IMR-90 (cell line): ENCODE measurements around the gene FBXW12. TPM values are rescaled to one million over a fixed set of nuclear protein-coding genes. Genes with fewer than 3 reads are reported as not detected.

Experiments used
- ATAC-seq: fragments of 200-7000 bp; cut with Tn5 transposase; 2 replicates; pipeline ENCODE4 v1.9.1; 2020; ENCODE audit warnings: low read depth, mild to moderate bottlenecking, moderate library complexity
- BruUV-seq: library from RNA; stranded (reverse); fragments of 400-500 nt; replicated peaks from 2 replicates; lab custom pipeline; 2021; lab: Mats Ljungman, UMichigan
- CTCF ChIA-PET: fragments of 300-600 bp; formaldehyde crosslinking; extraction: SDS; loops from one replicate; lab custom pipeline; 2021; ENCODE audit warnings: antibody characterized with exemption; lab: Yijun Ruan, JAX
- POLR2A ChIA-PET: fragments of 300-600 bp; sonication (Branson Sonifier 250); formaldehyde crosslinking; loops from one replicate; lab custom pipeline; 2022; ENCODE audit warnings: antibody characterized with exemption; ENCODE audit not compliant: unreplicated experiment; lab: Charles Lee
- DNase-seq: peaks from one replicate; pipeline ENCODE4 v3.0.0; 2013
- H2AFZ ChIP-seq: replicated peaks from 2 replicates; pipeline ENCODE3; 2013; ENCODE audit warnings: low read length, mild to moderate bottlenecking; ENCODE audit not compliant: poor library complexity
- H2AK5ac ChIP-seq: 2 replicates; pipeline ENCODE4 v1.6.1; 2013; ENCODE audit warnings: low read depth, low read length, inconsistent platforms
- H2AK9ac ChIP-seq: replicated peaks from 2 replicates; pipeline ENCODE3; 2013; ENCODE audit warnings: mild to moderate bottlenecking, low read depth, low read length, moderate library complexity; ENCODE audit not compliant: poor library complexity
- H2BK120ac ChIP-seq: 2 replicates; pipeline ENCODE4 v1.6.1; 2013; ENCODE audit warnings: low read depth, low read length, inconsistent platforms
- H2BK15ac ChIP-seq: 3 replicates; pipeline ENCODE4 v1.6.1; 2013; ENCODE audit warnings: low read depth, low read length, inconsistent platforms
- H2BK20ac ChIP-seq: 2 replicates; pipeline ENCODE4 v1.6.1; 2013; ENCODE audit warnings: low read depth, mild to moderate bottlenecking, inconsistent platforms, low read length, moderate library complexity
- H2BK5ac ChIP-seq: 2 replicates; pipeline ENCODE4 v1.6.1; 2013; ENCODE audit warnings: mild to moderate bottlenecking, low read depth, low read length, inconsistent platforms; ENCODE audit not compliant: poor library complexity, severe bottlenecking
- H3K14ac ChIP-seq: replicated peaks from 2 replicates; pipeline ENCODE4 v1.6.1; 2013; ENCODE audit warnings: low read depth, low read length, inconsistent platforms
- H3K18ac ChIP-seq: 2 replicates; pipeline ENCODE4 v1.6.1; 2013; ENCODE audit warnings: low read depth, low read length, control low read depth
- H3K23ac ChIP-seq: 2 replicates; pipeline ENCODE4 v1.6.1; 2013; ENCODE audit warnings: low read depth, low read length, inconsistent platforms
- H3K27ac ChIP-seq: 2 replicates; pipeline ENCODE4 v1.5.1; 2013; ENCODE audit warnings: mild to moderate bottlenecking, control low read depth, low read length; ENCODE audit not compliant: insufficient read depth
- H3K27me3 ChIP-seq: 2 replicates; pipeline ENCODE4 v1.6.1; 2013; ENCODE audit warnings: low read length; ENCODE audit not compliant: control insufficient read depth, insufficient read depth
- H3K36me3 ChIP-seq: 2 replicates; pipeline ENCODE4 v1.6.1; 2013; ENCODE audit warnings: low read length, mixed read lengths; ENCODE audit not compliant: control insufficient read depth, insufficient read depth
- H3K4ac ChIP-seq: 2 replicates; pipeline ENCODE4 v1.6.1; 2013; ENCODE audit warnings: low read depth, low read length, inconsistent platforms
- H3K4me1 ChIP-seq: 2 replicates; pipeline ENCODE4 v1.6.1; 2013; ENCODE audit warnings: low read length, mixed read lengths; ENCODE audit not compliant: control insufficient read depth, insufficient read depth
- H3K4me2 ChIP-seq: 2 replicates; pipeline ENCODE4 v1.6.1; 2013; ENCODE audit warnings: low read depth, mild to moderate bottlenecking, control low read depth, low read length, moderate library complexity
- H3K4me3 ChIP-seq: 2 replicates; pipeline ENCODE4 v1.5.1; 2013; ENCODE audit warnings: low read depth, mild to moderate bottlenecking, control low read depth, low read length, moderate library complexity; ENCODE audit not compliant: insufficient read depth
- H3K56ac ChIP-seq: 2 replicates; pipeline ENCODE4 v1.6.1; 2013; ENCODE audit warnings: low read length, inconsistent platforms; ENCODE audit not compliant: insufficient read depth; ENCODE audit errors: extremely low read depth
- H3K79me1 ChIP-seq, 2 experiments: 2 replicates each; pipeline ENCODE4 v1.6.1; 2013; ENCODE audit warnings: low read length in 2 of 2, inconsistent platforms in 1 of 2, low read depth in 1 of 2
- H3K9ac ChIP-seq: 2 replicates; pipeline ENCODE4 v1.6.1; 2013; ENCODE audit warnings: low read depth, low read length, control low read depth
- H3K9me1 ChIP-seq: 2 replicates; pipeline ENCODE4 v1.6.1; 2013; ENCODE audit warnings: low read length, inconsistent platforms; ENCODE audit not compliant: insufficient read depth
- H3K9me3 ChIP-seq: 2 replicates; pipeline ENCODE4 v1.6.1; 2013; ENCODE audit warnings: low read length; ENCODE audit not compliant: control insufficient read depth, insufficient read depth
- H4K20me1 ChIP-seq: 2 replicates; pipeline ENCODE4 v1.6.1; 2013; ENCODE audit warnings: low read length, inconsistent platforms; ENCODE audit not compliant: insufficient read depth
- H4K5ac ChIP-seq: 2 replicates; pipeline ENCODE4 v1.6.1; 2013; ENCODE audit warnings: mild to moderate bottlenecking, low read depth, low read length, control low read depth
- H4K8ac ChIP-seq, 2 experiments: 2 replicates each; pipeline ENCODE4 v1.6.1; 2013; ENCODE audit warnings: low read depth in 2 of 2, low read length in 2 of 2, control low read depth in 1 of 2, inconsistent platforms in 1 of 2
- H4K91ac ChIP-seq: 2 replicates; pipeline ENCODE4 v1.6.1; 2013; ENCODE audit warnings: low read depth, low read length, inconsistent platforms; ENCODE audit not compliant: insufficient read depth
- BHLHE40 ChIP-seq: fragments of 150-350 bp; IDR thresholded peaks from 2 replicates; pipeline ENCODE4 v1.6.1; 2016; ENCODE audit warnings: mild to moderate bottlenecking, low read depth, low read length
- CHD1 ChIP-seq: IDR thresholded peaks from 2 replicates; pipeline ENCODE4 v1.6.1; 2012; ENCODE audit warnings: low read depth, low read length, improper control_type of control experiment
- FOS ChIP-seq: fragments of 150-350 bp; IDR thresholded peaks from 2 replicates; pipeline ENCODE4 v1.6.1; 2016; ENCODE audit warnings: low read depth, low read length
- MAFK ChIP-seq: IDR thresholded peaks from 2 replicates; pipeline ENCODE4 v1.6.1; 2012; ENCODE audit warnings: low read depth, low read length, improper control_type of control experiment
- MAZ ChIP-seq: IDR thresholded peaks from 2 replicates; pipeline ENCODE4 v1.6.1; 2012; ENCODE audit warnings: low read depth, mild to moderate bottlenecking, low read length, improper control_type of control experiment, moderate library complexity, borderline replicate concordance
- RAD21 ChIP-seq: IDR thresholded peaks from 2 replicates; pipeline ENCODE4 v1.6.1; 2012; ENCODE audit warnings: low read length, improper control_type of control experiment
- RCOR1 ChIP-seq: IDR thresholded peaks from 2 replicates; pipeline ENCODE4 v1.6.1; 2012; ENCODE audit warnings: mild to moderate bottlenecking, low read length, improper control_type of control experiment; ENCODE audit not compliant: insufficient replicate concordance
- RFX5 ChIP-seq: IDR thresholded peaks from 2 replicates; pipeline ENCODE4 v1.8.0; 2012; ENCODE audit warnings: low read depth, mild to moderate bottlenecking, low read length, moderate library complexity
- WGBS, 2 experiments: methylation state at CpG; one replicate each; pipeline versions ENCODE4 v1.1.5 to v1.1.7; 2013; ENCODE audit warnings: missing lambda C conversion rate in 2 of 2; ENCODE audit not compliant: insufficient read length in 1 of 2; ENCODE audit errors: extremely low coverage in 2 of 2; 5-methylcytosine and 5-hydroxymethylcytosine counted together
- dilution Hi-C: fragments of 300-500 bp; cut with HindIII; formaldehyde crosslinking; loops from one replicate; pipeline ENCODE4 v1.14.3; 2018; ENCODE audit warnings: low sequenced_read_pairs; ENCODE audit not compliant: unreplicated experiment
- in situ Hi-C: fragments of 300-500 bp; cut with MboI; formaldehyde crosslinking; loops from 3 replicates; pipeline ENCODE4 v1.14.3; 2019; ENCODE audit warnings: low sequenced_read_pairs, inconsistent platforms, mixed read lengths
- intact Hi-C: fragments of 100-400 bp; cut with micrococcal nuclease; formaldehyde crosslinking; loops from 2 replicates; pipeline ENCODE4 v1.10.0; 2022
- polyA plus RNA-seq, 3 experiments: library from polyadenylated mRNA; depleted of rRNA; stranded (reverse); fragments of >200 nt; gene quantifications; 2 replicates each; pipeline ENCODE4 v1.2.3, GENCODE V29; 2012; ENCODE audit warnings: low replicate concordance in 1 of 3
- total RNA-seq: library from RNA; depleted of rRNA; stranded (reverse); fragments of >200 nt; gene quantifications from 2 replicates; pipeline ENCODE4 v1.2.3, GENCODE V29; 2012
- TF ChIP-seq, protein P1 (sequence below): fragments of 150-350 bp; IDR thresholded peaks from 2 replicates; pipeline ENCODE4 v1.6.1; 2017; ENCODE audit warnings: mild to moderate bottlenecking, antibody characterized with exemption, low read length, low read depth
- TF ChIP-seq, protein P2 (sequence below): conservative IDR thresholded peaks from 2 replicates; pipeline ENCODE4 v1.5.1; 2012; ENCODE audit warnings: mild to moderate bottlenecking, low read depth, low read length, improper control_type of control experiment

The FBXW12 gene
- total and polyA plus RNA-seq, 2 of the 4 experiments (the other 2 are of a cell fraction) = not detected

DNA sequence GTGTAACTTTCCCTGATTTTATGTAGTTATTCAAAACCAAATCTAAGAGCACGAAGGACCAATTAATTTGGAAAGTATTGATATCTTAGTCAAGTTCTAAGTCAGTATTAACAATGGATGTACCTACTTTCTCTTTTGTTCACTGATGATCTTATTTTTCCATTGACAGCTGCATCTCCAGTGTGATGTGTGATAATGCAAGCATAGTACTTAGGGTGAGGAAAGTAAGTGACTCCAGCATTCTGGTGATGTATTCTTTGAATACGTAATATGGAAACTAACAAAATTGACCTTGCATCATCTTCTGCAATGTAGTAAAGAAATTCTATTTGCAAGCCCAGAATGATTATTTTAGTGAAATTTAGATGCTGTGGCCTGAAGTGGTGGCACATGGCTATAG is 22.4 kb downstream of the FBXW12 start:
- in situ Hi-C loops = no loop called here

More for the DNA sequence above, 22.4 kb downstream of the FBXW12 start:
- no peak overlapping the region for H4K91ac ChIP-seq
- no peak overlapping the region for H3K27ac ChIP-seq
- peaks cover 14% of the 10 kb centered on the region for H3K27me3 ChIP-seq
- no peaks in the 10 kb centered on the region for H3K4me1 ChIP-seq
- no peak overlapping the region for H2BK120ac ChIP-seq
- no peak overlapping the region for H2AK9ac ChIP-seq
- BruUV-seq = no TSS peak
- H4K5ac ChIP-seq = no peak overlapping the region
- H3K23ac ChIP-seq = no peak overlapping the region
- dilution Hi-C loops (no loop called here), intact Hi-C loops (no loop called here)
- H3K56ac ChIP-seq = no peak overlapping the region
- ATAC-seq (no peak), DNase-seq (no peak)
- no peaks in the 10 kb centered on the region for H3K36me3 ChIP-seq
- no peak overlapping the region for H2AK5ac ChIP-seq
- H2AFZ ChIP-seq = no peak overlapping the region
- CTCF ChIA-PET = no interaction called here
- no peak overlapping the region for H3K4ac ChIP-seq
- no peak overlapping the region for H3K4me3 ChIP-seq
- WGBS, 2 experiments = no CpG with 5 or more reads among the region's 2 CpGs
- H3K9ac ChIP-seq = no peak overlapping the region
- no peak overlapping the region for H2BK20ac ChIP-seq
- H3K9me3 ChIP-seq = no peaks in the 10 kb centered on the region
- H3K18ac ChIP-seq = no peak overlapping the region
- H3K79me1 ChIP-seq = no peaks in the 10 kb centered on the region
- no peaks in the 10 kb centered on the region for H4K20me1 ChIP-seq
- no peak for TF ChIP-seq MAZ
- no peak for TF ChIP-seq RFX5
- TF ChIP-seq, protein P1, sequence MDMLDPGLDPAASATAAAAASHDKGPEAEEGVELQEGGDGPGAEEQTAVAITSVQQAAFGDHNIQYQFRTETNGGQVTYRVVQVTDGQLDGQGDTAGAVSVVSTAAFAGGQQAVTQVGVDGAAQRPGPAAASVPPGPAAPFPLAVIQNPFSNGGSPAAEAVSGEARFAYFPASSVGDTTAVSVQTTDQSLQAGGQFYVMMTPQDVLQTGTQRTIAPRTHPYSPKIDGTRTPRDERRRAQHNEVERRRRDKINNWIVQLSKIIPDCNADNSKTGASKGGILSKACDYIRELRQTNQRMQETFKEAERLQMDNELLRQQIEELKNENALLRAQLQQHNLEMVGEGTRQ = no peak
- TF ChIP-seq CHD1 = no peak
- TF ChIP-seq MAFK = no peak
- TF ChIP-seq, protein P2, sequence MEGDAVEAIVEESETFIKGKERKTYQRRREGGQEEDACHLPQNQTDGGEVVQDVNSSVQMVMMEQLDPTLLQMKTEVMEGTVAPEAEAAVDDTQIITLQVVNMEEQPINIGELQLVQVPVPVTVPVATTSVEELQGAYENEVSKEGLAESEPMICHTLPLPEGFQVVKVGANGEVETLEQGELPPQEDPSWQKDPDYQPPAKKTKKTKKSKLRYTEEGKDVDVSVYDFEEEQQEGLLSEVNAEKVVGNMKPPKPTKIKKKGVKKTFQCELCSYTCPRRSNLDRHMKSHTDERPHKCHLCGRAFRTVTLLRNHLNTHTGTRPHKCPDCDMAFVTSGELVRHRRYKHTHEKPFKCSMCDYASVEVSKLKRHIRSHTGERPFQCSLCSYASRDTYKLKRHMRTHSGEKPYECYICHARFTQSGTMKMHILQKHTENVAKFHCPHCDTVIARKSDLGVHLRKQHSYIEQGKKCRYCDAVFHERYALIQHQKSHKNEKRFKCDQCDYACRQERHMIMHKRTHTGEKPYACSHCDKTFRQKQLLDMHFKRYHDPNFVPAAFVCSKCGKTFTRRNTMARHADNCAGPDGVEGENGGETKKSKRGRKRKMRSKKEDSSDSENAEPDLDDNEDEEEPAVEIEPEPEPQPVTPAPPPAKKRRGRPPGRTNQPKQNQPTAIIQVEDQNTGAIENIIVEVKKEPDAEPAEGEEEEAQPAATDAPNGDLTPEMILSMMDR = no peak
- TF ChIP-seq RCOR1 = no peak
- TF ChIP-seq FOS = no peak
- TF ChIP-seq RAD21 = no peak
- TF ChIP-seq BHLHE40 = no peak
- H3K4me2 ChIP-seq = no peak overlapping the region
- POLR2A ChIA-PET = no interaction called here
- no peak overlapping the region for H3K14ac ChIP-seq
- H3K9me1 ChIP-seq = no peaks in the 10 kb centered on the region
- H2BK5ac ChIP-seq = no peak overlapping the region
- H4K8ac ChIP-seq = no peak overlapping the region
- H2BK15ac ChIP-seq = no peak overlapping the region
